Subcutaneous adipose tissue (tissue), 4 donors: Measurements from ENCODE around the gene KLC4. TPM values are rescaled to one million over a fixed set of nuclear protein-coding genes. Genes with fewer than 3 reads are reported as not detected.

Source experiments
- CTCF ChIP-seq: fragments of 450-650 bp; IDR thresholded peaks from one replicate; pipeline ENCODE4 v1.5.1; 2016; ENCODE audit warnings: low read depth, mild to moderate bottlenecking, control low read depth, antibody characterized with exemption, moderate library complexity
- total RNA-seq, 4 donors: library from RNA; depleted of rRNA; stranded (reverse); fragments of >200 nt; gene quantifications; one replicate each; pipeline ENCODE4 v1.1.0, GENCODE V29; 2016

The KLC4 gene
- total RNA-seq, 4 donors from 2014 or later = 10.9 to 24.7 (median 21.9) TPM

- no peak for TF ChIP-seq CTCF
These were observed 16.4 kb downstream of the KLC4 start, which contains the start of gene PTK7 for GRCh38 chr6:43075670-43076463. Gene PTK7 (plus strand): TSS chr6:43076314. CDS start chr6:43076489, 175 bp downstream.

GRCh38 chr6:43076464-43077332 is 17.3 kb downstream of the KLC4 start:
- no peak for TF ChIP-seq CTCF

- no peak for TF ChIP-seq CTCF
These were observed 17.9 kb downstream of the KLC4 start for GRCh38 chr6:43077333-43077809.

DNA sequence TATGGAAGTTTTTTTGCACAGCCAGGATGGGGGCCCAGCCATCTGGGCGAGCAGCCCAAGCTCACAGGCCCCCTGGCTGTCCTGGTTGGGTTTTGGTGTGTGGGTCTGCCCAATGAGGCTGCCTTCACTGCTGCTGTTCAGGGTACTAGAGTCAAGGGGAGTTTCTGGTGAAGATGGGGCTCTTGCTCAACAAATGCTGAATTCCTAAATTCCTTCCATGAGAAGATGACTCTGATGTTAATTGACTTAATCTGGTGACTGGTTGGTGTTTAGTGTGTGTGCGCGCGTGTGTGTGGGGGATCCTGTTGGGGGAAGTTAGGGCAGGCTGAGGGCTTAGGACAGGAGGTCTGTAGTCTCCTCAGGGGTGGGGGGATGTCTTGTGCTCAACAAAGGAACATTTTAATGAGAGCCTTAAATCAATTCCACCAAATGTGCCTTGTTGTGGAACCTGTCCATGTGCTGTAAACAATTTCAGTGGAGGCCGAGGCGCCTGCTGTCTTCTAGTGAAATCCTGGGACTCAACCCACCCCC is 18.6 kb downstream of the KLC4 start:
- TF ChIP-seq CTCF = no peak

- TF ChIP-seq CTCF = no peak
These were observed 19.3 kb downstream of the KLC4 start for GRCh38 chr6:43078691-43079090.

DNA sequence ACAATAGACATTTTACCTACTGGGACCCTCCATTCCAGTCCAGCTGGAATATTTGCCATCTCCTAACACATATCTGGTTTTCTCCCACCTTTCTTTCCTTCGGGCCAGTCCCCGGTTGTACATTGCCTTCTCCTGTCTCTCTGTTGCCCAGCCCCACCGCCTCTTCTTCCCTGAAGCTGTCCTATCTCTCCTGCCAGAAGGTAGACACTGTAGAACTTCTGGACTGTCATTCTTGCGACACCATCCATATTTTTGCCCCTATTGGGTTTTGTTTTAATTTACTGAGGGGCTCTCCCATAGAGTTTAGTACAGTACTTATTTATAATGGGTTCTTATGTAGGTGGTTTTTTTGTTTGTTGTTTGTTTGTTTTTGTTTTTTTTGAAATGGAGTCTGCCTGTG is 21.6 kb downstream of the KLC4 start:
- no peak for TF ChIP-seq CTCF
